A673 (cell line): Measurements from ENCODE around the gene ITPR3. TPM values are rescaled to one million over a fixed set of nuclear protein-coding genes. Genes with fewer than 3 reads are reported as not detected.

ENCODE experiments used
- BruUV-seq: library from RNA; stranded (reverse); fragments of 400-500 nt; replicated peaks from 2 replicates; lab custom pipeline; 2021; lab: Mats Ljungman, UMichigan
- CTCF ChIA-PET: fragments of 300-600 bp; sonication (Branson Sonifier 250); formaldehyde crosslinking; loops from one replicate; lab custom pipeline; 2022; ENCODE audit warnings: antibody characterized with exemption; lab: Charles Lee
- POLR2A ChIA-PET: fragments of 300-600 bp; sonication (Branson Sonifier 250); formaldehyde crosslinking; loops from one replicate; lab custom pipeline; 2022; ENCODE audit warnings: antibody characterized with exemption; ENCODE audit not compliant: low non-redundant PET; lab: Charles Lee
- DNase-seq: peaks from one replicate; pipeline ENCODE4 v3.0.0-alpha.2; 2015; ENCODE audit warnings: low spot score
- H3K27ac ChIP-seq: fragments of 200-600 bp; sonication (generic); 2 replicates; pipeline ENCODE4 v1.5.1; 2016; ENCODE audit warnings: mixed run types, low read depth, mild to moderate bottlenecking, mixed read lengths, antibody characterized with exemption, low read length; ENCODE audit not compliant: poor library complexity, severe bottlenecking
- H3K27me3 ChIP-seq: fragments of 200-600 bp; sonication (generic); replicated peaks from 2 replicates; pipeline ENCODE4 v1.6.1; 2017; ENCODE audit warnings: mixed run types, low read depth, mild to moderate bottlenecking, mixed read lengths, antibody characterized with exemption, low read length; ENCODE audit not compliant: insufficient read depth, poor library complexity
- H3K36me3 ChIP-seq: fragments of 200-600 bp; sonication (generic); 2 replicates; pipeline ENCODE4 v1.6.1; 2016; ENCODE audit warnings: mixed run types, mild to moderate bottlenecking, mixed read lengths, antibody characterized with exemption, low read length; ENCODE audit not compliant: insufficient read depth, poor library complexity, severe bottlenecking
- H3K4me1 ChIP-seq: fragments of 200-600 bp; sonication (generic); 2 replicates; pipeline ENCODE4 v1.6.1; 2017; ENCODE audit warnings: mixed run types, mild to moderate bottlenecking, mixed read lengths, antibody characterized with exemption, low read length; ENCODE audit not compliant: insufficient read depth, poor library complexity, severe bottlenecking
- H3K4me3 ChIP-seq: fragments of 200-600 bp; sonication (generic); 2 replicates; pipeline ENCODE4 v1.5.1; 2016; ENCODE audit warnings: low read depth, mixed run types, mild to moderate bottlenecking, mixed read lengths, low read length; ENCODE audit not compliant: poor library complexity, severe bottlenecking
- H3K9me3 ChIP-seq: fragments of 200-600 bp; sonication (generic); 2 replicates; pipeline ENCODE4 v1.6.1; 2016; ENCODE audit warnings: mixed run types, low read depth, mild to moderate bottlenecking, mixed read lengths, antibody characterized with exemption, low read length; ENCODE audit not compliant: poor library complexity, severe bottlenecking
- CTCF ChIP-seq: fragments of 300-800, 200-600 bp; sonication (generic); conservative IDR thresholded peaks from 2 replicates; pipeline ENCODE4 v1.5.1; 2017; ENCODE audit warnings: low read depth, mild to moderate bottlenecking, antibody characterized with exemption, low read length, moderate library complexity, mixed read lengths
- EZH2 ChIP-seq: fragments of 200-600 bp; sonication (generic); IDR thresholded peaks from 2 replicates; pipeline ENCODE4 v1.6.1; 2017; ENCODE audit warnings: borderline replicate concordance, low read depth, mild to moderate bottlenecking, mixed read lengths, antibody characterized with exemption, low read length; ENCODE audit not compliant: poor library complexity, severe bottlenecking
- intact Hi-C: fragments of 100-400 bp; cut with micrococcal nuclease; formaldehyde crosslinking; loops from one replicate; pipeline ENCODE4 v1.10.0; 2022; ENCODE audit not compliant: unreplicated experiment
- total RNA-seq: library from RNA; stranded (reverse); gene quantifications from 2 replicates; pipeline ENCODE4 v1.2.3, GENCODE V29; 2021

Gene ITPR3
- total RNA-seq, 1 experiment from 2014 or later = 27.8 TPM

DNA sequence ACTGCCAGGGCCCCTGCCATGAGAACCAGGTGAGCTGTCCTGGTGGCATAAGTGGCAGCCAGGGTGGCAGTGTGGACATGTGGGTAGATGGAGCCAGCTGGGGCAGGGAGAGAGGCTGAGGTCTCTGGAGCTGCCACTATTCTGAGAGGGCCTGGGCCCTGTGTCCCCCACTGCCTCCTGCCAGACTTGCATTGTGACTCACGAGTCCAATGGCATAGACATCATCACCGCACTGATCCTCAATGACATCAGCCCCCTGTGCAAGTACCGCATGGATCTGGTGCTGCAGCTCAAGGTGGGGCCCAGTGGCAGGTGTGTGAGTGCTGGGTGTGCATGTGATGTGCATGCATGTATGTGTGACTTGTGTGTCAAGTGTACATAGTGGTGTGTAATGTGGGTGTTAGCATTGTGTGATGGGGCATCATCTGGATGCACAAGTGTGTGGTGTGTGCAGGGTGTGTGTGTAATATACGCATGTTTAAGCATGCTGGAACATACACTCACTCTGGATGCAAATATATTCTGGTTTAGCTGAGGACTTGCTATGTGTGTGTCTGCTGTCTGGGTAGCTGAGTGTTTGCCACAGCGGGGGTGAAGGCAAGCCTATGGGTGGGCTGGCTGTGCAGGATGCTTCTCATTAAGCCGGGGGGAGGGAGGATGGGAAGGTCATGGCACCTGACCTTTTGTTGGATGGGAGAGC, 65.3 kb downstream of the ITPR3 start:
- H3K36me3 ChIP-seq = peaks cover 28% of the 10 kb centered on the region
- CTCF ChIA-PET = no interaction called here
- TF ChIP-seq CTCF = no peak
- no peak for TF ChIP-seq EZH2
- BruUV-seq = no TSS peak
- H3K4me3 ChIP-seq = no peak overlapping the region
- POLR2A ChIA-PET = no interaction called here
- no peaks in the 10 kb centered on the region for H3K27me3 ChIP-seq
- no peaks in the 10 kb centered on the region for H3K4me1 ChIP-seq
- no peaks in the 10 kb centered on the region for H3K9me3 ChIP-seq
- intact Hi-C loops = no loop called here
- no peak overlapping the region for H3K27ac ChIP-seq
- no peak for DNase-seq

DNA sequence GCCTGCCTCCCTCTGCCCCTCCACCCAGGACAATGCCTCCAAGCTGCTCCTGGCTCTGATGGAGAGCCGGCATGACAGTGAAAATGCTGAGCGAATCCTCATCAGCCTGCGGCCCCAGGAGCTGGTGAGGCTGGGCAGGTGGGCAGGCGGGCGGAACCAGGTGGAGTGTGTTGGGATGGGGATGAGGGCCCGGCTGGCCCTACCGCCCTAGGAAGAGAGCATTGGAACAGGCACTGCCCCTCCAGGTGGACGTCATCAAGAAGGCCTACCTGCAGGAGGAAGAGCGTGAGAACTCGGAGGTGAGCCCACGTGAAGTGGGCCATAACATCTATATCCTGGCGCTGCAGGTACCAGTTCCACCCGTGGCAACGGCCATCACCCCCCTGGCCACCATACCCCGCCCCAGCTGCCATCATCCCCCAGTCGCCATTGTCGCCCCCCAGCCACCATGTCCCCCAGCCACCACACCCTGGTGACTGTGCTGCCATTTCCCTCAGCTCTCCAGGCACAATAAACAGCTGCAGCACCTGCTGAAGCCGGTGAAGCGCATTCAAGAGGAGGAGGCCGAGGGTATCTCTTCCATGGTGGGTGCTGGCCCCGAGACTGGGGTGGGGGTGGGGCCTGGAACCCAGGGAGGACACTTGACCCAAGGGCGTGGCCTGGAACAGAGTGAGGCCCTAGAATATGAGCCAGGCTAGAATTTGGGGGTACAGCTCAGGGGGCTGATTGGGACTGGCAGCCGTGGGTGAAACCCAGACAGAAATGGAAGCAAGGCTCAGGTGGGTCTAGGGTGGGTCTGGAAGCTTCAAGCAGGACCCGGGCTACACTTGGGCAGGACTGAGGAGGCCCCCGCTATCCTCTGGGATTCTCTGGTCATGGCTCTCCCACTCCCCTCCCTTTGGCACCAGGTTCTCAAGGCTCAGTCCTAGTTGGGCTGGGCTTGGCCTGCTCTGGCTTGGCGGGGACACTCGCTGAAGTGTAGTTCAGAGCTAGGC, 66.2 kb downstream of the ITPR3 start:
- no peaks in the 10 kb centered on the region for H3K27me3 ChIP-seq
- POLR2A ChIA-PET = interaction anchor here (0.5 kb wide), 1 partner anchor 20 kb away, joined by 3 read pairs; no protein-coding TSS in a partner anchor
- H3K4me1 ChIP-seq = no peaks in the 10 kb centered on the region
- peaks cover 34% of the 10 kb centered on the region for H3K36me3 ChIP-seq
- intact Hi-C loops = no loop called here
- DNase-seq = no peak
- no TSS peak for BruUV-seq
- H3K9me3 ChIP-seq = no peaks in the 10 kb centered on the region
- CTCF ChIA-PET = no interaction called here
- no peak overlapping the region for H3K27ac ChIP-seq
- TF ChIP-seq EZH2 (no peak), CTCF (no peak)
- no peak overlapping the region for H3K4me3 ChIP-seq

GRCh38 chr6:33688006-33688405, 66.9 kb downstream of the ITPR3 start:
- H3K36me3 ChIP-seq = peaks cover 38% of the 10 kb centered on the region
- H3K4me3 ChIP-seq = no peak overlapping the region
- TF ChIP-seq EZH2 (no peak), CTCF (no peak)
- ChIA-PET POLR2A (interaction anchor here (0.5 kb wide), 1 partner anchor 21 kb away, joined by 3 read pairs; no protein-coding TSS in a partner anchor), CTCF (no interaction called here)
- no peaks in the 10 kb centered on the region for H3K27me3 ChIP-seq
- no peak overlapping the region for H3K27ac ChIP-seq
- no peaks in the 10 kb centered on the region for H3K4me1 ChIP-seq
- intact Hi-C loops = no loop called here
- no TSS peak for BruUV-seq
- no peak for DNase-seq
- H3K9me3 ChIP-seq = no peaks in the 10 kb centered on the region
